ENCODE data around the gene PFKFB1. TPM values are rescaled to one million over a fixed set of nuclear protein-coding genes. Genes with fewer than 3 reads are reported as not detected.

The PFKFB1 gene
- total RNA-seq, 2 experiments from 2014 or later, result 0.53 to 0.59 TPM

- ChIA-PET POLR2A (no interaction called here), CTCF (interaction anchor here (0.7 to 1.9 kb wide), 8 partner anchors 11 to 592 kb away, joined by 3 to 13 read pairs (median 4); no protein-coding TSS in a partner anchor)
- Mint-ChIP-seq H3K4me1 (ENCODE audit: low read depth) (no peaks in the 10 kb centered on the region), H3K9me3 (peaks cover 4% of the 10 kb centered on the region), H3K4me3 (no peak overlapping the region), H3K27me3 (peaks cover 9% of the 10 kb centered on the region), H3K36me3 (no peaks in the 10 kb centered on the region), H3K27ac (no peak overlapping the region)
- intact Hi-C loops (cut with micrococcal nuclease), result loop anchor here (1.0 to 5.0 kb wide), 2 partner anchors 166 to 271 kb away; no protein-coding TSS in a partner anchor
- peak; percentile 26 for DNase-seq
Measured at GRCh38 chrX:54891573-54891972, 102.4 kb downstream of the PFKFB1 start.

GRCh38 chrX:54885740-54886139 is 108.2 kb downstream of the PFKFB1 start:
- Mint-ChIP-seq H3K4me3 (no peak overlapping the region), H3K36me3 (no peaks in the 10 kb centered on the region), H3K4me1 (ENCODE audit: low read depth) (no peaks in the 10 kb centered on the region), H3K27me3 (peaks cover 12% of the 10 kb centered on the region), H3K27ac (no peak overlapping the region), H3K9me3 (no peaks in the 10 kb centered on the region)
- intact Hi-C loops (cut with micrococcal nuclease), result no loop called here
- POLR2A ChIA-PET, result no interaction called here
- DNase-seq, result no peak
- CTCF ChIA-PET, result no interaction called here

Other genes with a start within 250 kb of the PFKFB1 start
- not detected for gene ITIH6, start 195.9 kb downstream of the PFKFB1 start, total RNA-seq
- 10 to 100 TPM; 52.8 to 55.3 TPM for gene MAGED2, start 186.4 kb downstream of the PFKFB1 start, total RNA-seq
- gene TRO, start 73.4 kb downstream of the PFKFB1 start, total RNA-seq, result 1 to 10 TPM; 2.3 to 3.9 TPM
- gene APEX2, start 6.2 kb upstream of the PFKFB1 start, total RNA-seq, result 10 to 100 TPM; 32.7 to 32.9 TPM
- gene ALAS2, start 36.8 kb upstream of the PFKFB1 start, total RNA-seq, result not detected
- gene PAGE2B, start 80.8 kb upstream of the PFKFB1 start, total RNA-seq, result 1 to 10 TPM in 1 of 2 experiments, under 1 TPM in 1; 0.70 to 1.2 TPM
- not detected for gene PAGE2, start 94.8 kb upstream of the PFKFB1 start, total RNA-seq
- under 1 TPM; 0.68 to 0.88 TPM for gene PAGE5, start 226.2 kb upstream of the PFKFB1 start, total RNA-seq

Data from activated CD4-positive, alpha-beta memory T cell treated with anti-CD3 and anti-CD28 coated beads for 36 hours (primary cell).